HL-60 (cell line): Measurements from ENCODE around the gene KAT14.

ENCODE experiments used
- CTCF ChIP-seq: IDR thresholded peaks from one replicate; pipeline ENCODE4 v1.5.1; 2011; ENCODE audit warnings: low read length, control low read depth, inconsistent platforms; ENCODE audit not compliant: insufficient read depth
- GABPA ChIP-seq: IDR thresholded peaks from 2 replicates; pipeline ENCODE4 v1.6.1; 2012; ENCODE audit warnings: low read depth
- POLR2AphosphoS5 ChIP-seq: IDR thresholded peaks from 2 replicates; pipeline ENCODE4 v1.6.1; 2012; ENCODE audit warnings: low read depth
- REST ChIP-seq: IDR thresholded peaks from 2 replicates; pipeline ENCODE4 v1.6.1; 2012; ENCODE audit warnings: low read depth; ENCODE audit not compliant: insufficient replicate concordance
- SPI1 ChIP-seq: IDR thresholded peaks from 2 replicates; pipeline ENCODE4 v1.6.1; 2012; ENCODE audit warnings: low read depth, mild to moderate bottlenecking, borderline replicate concordance

GRCh38 chr20:18166950-18167349 is 29.3 kb downstream of the KAT14 start:
- TF ChIP-seq CTCF (no peak), REST (no peak), POLR2AphosphoS5 (no peak), GABPA (no peak), SPI1 (no peak)
